ENCODE data around the gene ZNF141.

DNA sequence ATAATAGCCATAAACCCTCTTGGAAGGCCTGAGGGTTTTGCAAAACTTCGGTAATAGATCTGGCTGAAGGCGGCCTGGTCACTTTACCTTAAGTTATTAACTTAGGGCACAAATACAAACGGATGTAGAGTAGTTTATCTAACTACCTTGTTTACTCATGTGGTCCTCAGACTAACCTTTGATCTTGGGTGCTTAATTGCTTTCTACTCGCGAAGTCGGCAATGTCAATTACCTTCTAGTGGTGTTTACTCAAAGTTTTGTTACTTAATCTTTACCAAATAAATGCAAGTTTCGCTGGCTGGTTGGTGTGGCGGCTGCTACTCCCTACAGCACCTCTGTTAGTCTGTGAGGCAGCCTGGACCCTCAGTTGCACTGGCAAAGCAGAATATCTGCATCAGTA lies 8.9 kb upstream of the ZNF141 start:
- TF ChIP-seq POLR2A (IDR thresholded peaks at IDR 0.05) (no peak), CTCF (IDR thresholded peaks at IDR 0.05) (no peak), POLR2AphosphoS5 (IDR thresholded peaks at IDR 0.05) (no peak), EP300 (IDR thresholded peaks at IDR 0.05) (no peak)

Measured in suprapubic skin (tissue), 4 donors.